Activated CD4-positive, CD25-positive, alpha-beta regulatory T cell (primary cell): ENCODE results near the gene SLC24A3.

ENCODE experiments used
- DNase-seq, 4 experiments: peaks; one replicate each; lab custom pipeline; 2025; lab: John Stamatoyannopoulos, UW

Gene SLC24A3

DNA sequence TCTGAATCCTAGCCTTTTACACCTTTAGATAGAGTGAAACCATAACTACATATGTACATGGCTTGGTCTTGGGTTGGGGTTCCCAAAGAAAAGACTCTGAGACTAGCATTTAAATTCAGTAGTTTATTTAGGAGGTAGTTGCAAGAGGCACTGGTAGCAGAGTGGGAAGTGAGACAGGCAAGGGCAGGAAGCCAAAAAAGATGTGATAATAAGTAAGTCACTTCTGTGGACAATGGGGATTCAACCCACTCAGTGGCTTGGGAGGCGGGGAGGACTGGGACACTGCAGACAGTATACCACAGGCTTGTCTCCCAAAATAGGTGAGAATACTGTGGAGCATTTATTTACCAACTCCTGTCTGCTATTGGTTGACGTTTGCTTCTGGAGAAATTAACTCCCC, 131.9 kb downstream of the SLC24A3 start:
- DNase-seq, result no peak

DNA sequence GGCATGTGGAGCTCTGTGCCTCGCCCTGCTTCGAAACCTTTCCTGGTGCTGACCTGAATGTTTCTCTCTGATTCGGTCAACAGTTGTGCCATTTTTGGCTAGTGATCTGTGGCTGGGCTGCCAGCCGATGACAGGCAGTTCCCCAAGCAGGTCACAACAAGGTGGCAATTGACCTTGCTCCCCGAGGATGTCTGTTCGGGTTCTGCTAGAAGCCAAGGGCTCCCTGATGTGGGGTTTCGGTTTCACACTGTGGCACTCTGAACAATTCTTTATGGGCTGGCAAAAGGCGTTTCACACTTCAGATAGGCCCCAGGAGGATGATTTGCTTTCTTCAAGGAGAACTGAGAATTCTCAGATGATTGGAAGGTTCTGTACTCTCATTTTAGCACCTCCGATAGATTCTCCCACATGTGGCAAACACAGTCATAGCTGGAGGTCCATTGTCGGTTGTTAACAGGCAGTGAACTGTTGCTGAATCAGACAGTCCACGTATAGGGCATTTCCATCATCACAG, 135.6 kb downstream of the SLC24A3 start:
- no peak for DNase-seq

DNA sequence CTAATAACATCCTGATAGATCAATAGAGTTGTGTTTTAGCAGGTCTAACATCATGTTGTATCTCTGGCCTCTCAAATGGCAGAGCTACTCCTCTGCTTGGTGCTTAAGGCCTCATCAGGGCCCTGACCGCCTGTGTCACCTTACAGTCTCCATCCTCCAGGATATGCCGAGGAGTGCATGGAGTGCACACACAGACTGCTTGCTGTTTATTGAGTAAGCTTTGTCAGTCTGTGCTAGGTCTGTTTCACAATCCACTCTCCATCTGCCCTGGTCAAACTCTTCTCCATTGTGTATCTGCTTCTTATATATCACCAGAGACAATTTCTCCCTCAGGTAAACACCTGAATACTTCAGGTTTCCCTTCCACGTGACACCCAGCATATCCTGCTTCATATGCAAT, 136.1 kb downstream of the SLC24A3 start:
- no peak for DNase-seq

DNA sequence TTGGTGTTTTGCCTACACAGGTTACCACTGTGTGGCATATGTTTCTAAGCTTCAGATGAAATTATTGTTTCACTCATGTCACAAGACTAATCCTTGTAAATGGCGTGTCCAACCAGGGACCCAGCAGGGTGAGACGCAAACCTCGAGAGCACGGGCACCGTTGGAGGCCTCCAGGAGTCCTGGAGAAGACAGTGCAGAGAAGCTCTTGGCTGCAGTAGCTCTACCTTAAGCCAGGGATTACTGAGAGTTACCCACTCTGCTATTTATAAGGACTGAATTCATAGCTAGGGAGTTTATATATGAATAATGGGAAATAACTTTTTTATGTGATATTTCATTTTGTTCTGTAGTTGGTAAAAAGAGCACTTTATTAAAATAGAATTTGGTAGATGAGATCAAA, 137.4 kb downstream of the SLC24A3 start:
- no peak for DNase-seq

DNA sequence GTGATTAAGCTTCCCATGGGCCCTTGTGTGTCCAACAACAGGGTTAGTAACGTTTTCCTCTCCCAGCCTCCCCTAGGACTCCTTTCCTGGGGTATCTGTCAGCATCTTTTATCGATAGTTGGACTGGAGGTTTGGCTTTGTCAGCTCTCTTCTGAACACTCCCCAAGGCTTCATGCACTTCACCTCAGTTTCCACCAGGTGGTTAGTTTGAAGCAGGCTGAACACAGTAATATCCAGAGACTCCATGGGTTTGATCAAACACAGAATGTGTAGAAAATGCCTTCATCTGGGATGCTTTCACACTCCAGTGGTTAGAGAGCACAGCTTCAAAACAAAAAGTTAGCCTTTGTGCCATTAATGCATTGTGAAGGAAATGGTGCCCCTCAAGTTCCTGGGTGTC, 139.1 kb downstream of the SLC24A3 start:
- DNase-seq, result no peak

DNA sequence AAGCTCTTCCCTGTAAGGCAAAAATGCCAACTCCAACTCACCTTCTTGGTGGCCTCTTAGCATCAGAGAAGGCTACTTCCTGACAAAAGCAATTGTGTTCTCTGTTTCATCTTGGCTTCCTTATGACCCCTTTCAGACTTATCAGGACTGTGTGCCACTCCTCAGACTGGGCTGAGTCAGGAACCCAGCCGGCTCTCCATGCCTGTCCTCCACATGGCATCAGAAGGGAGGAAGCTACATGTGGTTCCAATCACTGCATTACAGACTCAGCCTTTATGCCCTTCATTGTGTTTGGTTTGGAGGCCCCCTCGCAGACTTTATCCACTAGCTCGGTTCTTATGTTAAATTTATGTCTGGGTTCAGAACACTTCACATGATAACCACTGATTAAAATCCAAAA, 142.5 kb downstream of the SLC24A3 start:
- no peak for DNase-seq

DNA sequence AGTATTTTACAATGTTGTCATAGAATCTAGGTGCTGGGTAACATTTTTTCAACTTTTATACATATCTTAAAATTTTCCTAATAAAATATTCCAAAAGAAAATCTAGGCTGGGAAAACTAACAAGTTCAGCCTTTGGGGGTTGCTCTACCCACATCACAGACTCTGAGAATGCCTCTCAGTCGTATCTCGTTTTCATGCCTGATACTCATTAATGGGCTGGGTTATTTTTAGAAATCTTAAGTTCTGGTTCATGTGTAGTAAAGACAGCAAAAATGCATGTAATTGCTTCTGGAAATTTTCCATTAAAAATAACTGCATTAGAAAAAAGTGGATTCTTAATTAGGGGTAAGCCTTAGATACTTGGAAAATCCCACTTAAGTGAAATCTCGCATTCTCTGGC, 149.3 kb downstream of the SLC24A3 start:
- DNase-seq, result no peak

DNA sequence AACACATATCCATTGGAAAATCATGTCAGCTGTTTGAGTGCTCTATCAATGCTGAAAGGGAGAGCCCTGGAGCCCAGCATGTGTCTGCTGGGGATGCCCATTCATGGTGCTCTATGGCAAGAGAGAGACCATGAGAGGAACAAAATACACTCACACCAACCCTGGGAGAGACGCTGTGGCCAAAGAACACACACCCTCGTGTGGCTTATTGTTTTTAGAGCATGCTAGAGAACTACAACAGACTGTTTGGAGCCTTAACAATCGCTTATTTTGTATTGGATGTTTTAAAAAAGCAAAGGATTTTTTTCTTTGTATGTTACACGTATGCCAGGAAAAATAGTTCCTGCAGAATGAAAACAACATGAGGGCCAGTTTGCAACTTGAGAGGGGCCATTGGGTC, 151.0 kb downstream of the SLC24A3 start:
- no peak for DNase-seq

DNA sequence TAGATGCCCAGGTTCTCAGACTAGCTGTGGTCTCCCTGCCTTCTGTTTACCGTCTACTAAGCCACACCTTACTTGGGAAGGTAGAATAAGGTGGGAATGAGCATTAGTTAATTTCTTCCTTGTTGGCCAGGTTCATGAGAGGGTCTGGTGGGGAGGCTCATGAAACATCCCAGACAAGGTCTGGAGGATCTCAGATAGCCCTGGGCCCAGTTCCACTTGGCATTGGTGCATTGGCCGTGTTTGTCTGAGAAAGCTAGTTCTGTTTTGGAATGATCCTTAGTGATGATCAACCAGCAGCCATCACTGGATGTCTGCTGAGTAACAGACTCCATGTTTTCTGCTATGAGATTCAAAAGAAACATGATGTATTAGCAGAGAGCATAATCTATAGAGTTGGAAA, 155.1 kb downstream of the SLC24A3 start:
- no peak for DNase-seq

DNA sequence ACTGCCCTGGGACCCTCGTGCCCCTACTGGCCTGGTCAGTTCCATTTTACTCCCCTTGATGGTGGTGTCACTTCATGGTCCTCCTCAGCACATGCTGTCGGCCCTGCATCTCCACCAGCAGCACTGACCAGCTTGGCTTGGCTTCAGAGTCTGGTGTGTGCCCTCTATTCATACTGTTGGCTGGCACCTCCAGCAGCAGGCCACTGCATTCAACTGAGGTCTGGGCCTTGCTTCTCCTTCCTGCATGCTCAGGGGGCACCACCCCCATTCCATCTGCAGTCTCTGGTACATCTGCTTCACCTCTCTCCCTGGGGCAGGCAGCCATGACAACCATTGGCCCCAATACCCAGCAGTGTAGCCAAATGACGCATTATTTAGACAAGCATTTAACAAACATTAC, 155.9 kb downstream of the SLC24A3 start:
- DNase-seq, result no peak

DNA sequence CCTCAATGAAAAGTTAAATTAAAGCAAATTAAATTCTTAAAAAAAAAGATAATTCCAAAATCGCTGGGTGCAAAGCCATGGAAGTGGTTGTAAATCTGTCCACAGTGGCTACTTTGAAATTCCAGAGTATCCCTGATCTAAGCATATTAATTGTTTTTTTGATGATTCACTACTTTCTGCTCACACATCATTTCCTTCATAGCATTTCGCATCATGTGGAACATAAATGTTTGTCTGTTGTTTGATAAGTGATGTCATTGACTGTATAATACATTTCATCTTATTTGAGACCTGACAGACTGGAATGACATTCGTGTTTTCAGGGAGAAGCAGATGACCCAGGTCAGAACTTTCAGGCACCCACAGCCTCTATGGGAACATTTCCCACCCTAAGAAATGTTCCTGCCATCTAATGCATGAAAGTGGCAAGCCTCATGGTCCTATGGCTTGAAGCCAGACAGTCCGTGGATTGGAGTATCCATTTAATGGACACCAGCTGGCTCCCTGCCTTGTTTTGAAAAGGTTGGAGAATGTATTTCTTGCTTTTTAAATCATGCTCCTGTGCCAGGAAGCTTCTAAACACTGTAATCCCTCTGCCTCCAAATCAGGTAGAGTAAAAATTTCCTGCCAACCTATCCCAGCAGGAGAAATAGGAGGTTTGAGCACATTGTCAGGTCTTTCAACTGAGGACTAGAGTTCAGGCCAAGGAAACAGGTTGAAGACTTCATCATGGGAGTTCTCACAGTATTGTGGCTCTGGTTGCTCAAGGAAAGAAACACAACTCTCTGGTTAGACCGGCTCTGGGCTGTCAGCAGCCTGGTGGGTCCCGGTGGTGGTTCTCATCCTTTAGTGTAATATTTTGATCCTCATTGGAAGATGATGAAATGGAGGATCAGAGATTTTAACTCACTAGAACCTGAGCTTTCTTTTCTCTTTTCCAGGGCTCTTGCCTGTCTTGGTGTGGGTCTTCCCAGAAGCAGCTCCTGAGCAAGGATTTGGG, 157.9 kb downstream of the SLC24A3 start:
- no peak for DNase-seq

DNA sequence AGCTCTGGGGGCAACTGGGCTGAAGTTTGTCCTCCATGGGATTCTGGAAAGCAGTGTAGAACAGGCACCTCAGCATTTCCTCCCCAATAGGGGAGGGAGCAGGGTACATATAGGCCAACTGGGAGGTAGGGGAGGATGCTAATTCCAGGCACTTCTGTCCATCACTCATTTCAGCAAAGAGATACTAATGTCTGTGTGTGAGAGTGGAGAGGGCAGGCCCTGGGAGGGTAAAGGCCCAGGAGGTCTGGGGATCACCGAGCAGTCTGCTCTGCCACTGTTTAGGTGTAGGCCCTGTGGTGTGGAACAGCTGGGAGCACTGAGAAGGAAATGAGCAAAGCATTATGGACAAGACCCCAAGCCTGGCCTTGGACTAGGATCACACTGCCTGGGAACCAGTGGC, 158.7 kb downstream of the SLC24A3 start:
- DNase-seq, result no peak

DNA sequence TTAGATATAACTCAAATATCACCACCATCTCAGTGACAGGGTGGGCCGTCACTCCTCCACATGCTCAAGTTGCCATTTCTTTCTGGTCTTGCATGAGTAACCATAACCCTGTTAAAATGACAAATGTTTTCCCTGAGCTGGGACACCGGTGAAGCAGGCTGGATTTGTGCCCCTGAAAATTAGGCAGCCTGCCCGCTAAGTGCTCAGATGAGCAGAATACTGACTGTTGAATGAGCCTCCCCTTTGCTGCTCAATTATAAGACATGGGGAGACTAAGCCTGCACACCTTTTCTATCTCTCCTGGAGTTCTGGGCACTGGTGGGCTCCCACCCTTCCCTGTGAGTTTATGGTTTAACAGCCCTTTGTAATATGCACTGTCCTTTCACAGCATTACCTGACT, 161.8 kb downstream of the SLC24A3 start:
- DNase-seq, result no peak

DNA sequence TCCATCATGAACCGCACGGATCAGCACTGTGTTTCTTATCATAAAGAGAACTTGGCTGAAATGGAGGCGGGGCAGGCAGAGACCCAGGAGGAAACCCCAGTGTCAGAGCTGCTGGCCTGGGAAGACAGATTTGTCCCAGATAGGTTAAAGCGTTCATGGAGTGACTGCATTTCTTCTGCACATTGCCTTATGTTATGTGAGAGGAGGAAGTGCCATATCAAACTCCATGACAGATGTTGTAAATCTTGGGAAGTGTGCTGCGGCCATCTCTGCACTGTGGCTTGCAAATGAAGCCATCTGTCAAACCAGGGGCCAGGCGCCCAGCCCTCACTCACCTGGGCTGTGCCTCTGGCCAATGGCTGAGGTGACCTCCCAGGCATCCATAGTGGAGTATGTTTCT, 163.0 kb downstream of the SLC24A3 start:
- DNase-seq, result no peak

DNA sequence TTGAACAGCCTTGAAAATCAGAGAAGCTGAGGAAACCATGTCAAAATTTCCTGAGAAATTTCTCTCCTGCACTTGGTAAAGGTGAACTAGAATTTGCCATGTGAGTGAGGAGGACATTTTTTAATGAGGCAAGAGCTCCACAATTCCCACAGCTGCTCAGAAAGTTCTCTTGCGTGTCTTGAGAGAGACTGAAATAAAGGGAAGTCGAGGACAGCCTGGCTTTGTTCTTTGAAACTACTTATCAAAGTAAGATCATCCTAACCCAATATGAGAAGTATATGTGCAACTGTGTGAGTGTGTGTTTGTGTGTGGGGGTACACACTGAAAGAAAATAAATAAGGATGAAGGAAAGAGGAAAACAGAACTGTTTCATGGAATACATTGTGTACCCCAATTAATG, 163.4 kb downstream of the SLC24A3 start:
- no peak for DNase-seq

DNA sequence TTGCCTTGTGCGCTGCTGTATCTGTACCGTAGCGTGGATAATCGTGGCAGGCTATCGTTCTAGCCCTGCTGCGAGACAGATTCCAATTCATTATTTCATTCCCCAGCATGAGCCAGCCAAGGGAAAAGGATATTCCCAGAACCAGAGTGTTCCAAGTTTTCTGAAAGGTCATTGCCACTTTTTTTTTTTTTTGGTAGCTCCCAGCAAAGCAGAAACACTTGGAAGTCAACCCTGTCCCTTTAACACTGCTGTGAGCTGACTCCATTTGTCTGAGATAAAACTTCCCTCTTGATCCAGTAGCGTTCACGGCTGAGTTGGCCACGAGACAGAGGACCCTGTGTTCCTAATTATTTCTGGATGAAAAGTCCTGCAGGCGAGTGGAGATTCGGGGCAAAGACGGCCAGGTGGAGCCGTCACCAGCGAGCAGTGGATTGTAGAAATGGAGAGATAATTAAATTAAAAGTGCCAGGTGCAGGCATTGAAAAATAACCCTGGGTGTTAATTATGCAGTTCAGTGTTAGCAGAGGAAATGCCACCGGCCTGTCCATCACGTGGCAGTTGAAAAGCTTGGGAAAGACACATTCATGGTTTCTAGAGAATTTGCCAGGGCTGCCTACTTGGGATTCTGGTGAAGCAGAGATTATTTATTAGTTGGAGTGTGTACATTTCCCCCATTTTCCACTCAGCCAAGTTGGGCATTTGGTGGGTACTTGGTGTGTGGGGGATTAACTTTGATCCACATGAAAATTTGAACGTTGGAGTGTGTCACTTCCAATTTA, 164.2 kb downstream of the SLC24A3 start:
- no peak for DNase-seq

DNA sequence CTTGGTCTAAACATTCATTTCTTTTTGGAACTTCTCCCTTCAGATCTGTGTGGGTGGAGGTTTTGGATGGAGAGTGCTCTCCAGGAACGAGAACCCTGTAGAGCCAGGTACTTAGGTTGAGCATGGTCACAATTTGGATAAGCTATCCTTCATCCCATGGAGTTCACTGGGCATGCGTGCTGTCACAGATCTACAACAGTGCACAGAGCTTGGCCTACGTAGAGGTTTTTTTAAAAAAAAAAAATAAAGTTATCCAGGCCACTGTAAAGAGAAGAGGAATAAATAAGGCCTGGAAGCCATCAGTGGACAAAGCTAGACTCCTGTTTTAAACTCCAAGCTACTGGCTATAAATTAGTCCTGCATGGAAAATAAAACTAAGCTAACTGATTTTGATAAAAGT, 165.6 kb downstream of the SLC24A3 start:
- DNase-seq, result no peak

DNA sequence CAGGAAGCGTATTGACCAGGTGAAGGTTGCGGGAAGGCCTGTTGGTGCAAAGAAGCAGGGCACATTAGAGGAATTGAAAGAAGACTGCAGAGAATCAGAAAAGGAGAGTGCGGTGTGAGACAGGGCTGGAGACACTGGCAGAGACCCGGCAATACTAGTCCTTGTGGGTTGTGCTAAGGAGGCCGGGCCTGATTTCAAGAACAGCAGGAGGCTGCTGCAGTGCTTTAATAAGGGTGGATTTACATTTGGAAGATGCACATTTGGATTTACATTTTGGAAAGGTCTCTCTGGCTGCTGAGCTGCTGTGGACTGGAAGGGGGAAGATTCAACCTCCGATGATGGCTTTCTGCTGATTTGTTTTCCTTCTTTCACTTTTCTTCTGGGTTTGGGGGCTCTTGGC, 167.8 kb downstream of the SLC24A3 start:
- DNase-seq, result no peak

DNA sequence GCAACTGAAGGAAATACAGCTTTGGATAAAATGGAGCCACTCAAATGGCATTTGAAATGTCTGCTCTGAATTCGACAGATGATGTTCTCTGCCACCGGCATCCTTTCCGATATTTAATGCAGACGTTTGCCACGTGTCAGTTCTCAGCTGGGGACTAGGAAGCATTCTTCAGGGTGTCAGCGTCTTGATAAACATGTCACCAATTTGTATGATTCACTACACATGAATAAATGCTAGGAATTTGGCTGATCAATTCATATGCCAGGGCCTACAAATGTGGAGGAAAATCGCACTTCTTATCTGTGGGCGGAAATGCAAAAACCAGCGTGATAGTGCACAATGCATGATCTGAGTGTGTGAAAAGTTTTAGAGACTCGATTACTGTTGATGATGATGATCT, 169.5 kb downstream of the SLC24A3 start:
- no peak for DNase-seq

DNA sequence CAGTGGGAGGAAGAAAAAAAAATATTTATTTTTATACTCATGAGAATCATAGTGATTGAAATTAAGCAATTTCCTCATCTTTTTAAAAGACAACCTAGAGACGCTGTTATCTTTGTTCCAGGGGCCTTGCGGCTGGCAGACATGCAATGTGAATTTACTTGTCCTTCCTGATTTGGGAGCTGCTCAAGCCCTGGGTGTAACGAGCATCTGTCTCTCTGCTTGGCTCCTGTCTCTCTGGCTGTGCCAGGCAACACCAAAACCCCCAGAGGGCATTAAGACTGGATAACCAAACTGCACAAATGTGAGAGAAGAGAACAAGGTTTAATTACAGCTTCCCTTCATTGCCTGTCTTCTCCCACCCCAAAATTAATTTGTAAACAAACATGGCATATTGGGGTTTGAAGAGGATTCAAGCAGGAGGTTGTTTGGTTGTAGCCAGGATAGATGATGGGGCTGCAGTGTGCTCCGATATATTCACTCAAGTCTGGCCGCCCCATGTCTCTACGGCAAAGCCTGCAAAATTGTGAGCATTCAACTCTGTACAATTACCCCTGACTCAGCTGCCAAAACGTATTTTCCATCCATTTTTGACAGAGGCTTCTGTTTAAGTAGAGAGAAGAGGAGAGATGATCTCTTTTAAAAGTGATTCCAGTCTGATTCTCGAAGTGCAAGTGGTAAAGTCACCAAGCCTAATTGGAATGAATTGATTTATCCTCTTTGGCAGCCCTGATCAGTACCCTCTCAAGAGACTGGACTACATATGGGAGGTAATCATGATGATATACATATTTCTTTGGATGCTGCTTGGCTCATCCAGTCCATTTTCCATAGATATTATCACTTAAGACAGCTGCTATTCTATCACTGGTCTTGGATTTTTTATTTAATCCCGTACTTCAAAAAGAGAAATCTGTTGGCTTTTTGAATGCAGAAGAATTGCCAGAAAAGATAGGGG, 170.2 kb downstream of the SLC24A3 start:
- DNase-seq, result no peak

DNA sequence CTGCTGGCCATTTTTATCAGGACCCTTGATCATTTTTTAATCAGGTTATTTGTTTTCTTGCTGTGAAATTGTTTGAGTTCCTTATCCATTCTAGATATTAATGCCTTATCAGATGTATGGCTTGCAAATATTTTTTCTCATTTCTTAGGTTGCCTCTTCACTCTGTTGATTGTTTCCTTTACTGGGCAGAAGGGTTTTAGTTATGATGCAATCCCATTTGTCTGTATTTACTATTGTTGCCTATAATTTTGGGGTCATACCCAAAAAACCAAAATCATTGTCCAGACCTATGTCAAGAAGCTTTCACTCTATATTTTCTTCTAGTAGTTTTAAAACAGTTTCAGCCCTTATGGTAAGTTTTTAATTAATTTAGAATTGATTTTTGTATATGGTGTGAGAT, 172.5 kb downstream of the SLC24A3 start:
- DNase-seq, result no peak

DNA sequence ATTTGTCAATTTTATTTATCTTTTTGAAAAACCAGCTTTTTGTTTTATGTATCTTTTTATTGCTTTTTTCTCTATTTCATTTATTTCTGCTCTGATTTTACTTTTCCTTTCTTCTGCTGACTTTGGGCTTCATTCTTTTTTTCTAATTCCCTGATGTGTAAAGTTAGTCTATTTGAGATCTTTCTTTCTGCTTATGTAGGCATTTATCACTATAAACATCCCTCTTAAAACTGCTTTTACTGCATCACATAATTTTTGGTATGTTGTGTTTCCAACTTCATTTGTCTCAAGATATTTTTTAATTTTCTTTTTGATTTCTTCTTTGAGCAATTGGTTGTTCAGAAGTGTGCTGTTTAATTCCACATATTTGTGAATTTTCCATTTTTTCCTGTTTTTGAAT, 174.8 kb downstream of the SLC24A3 start:
- DNase-seq, result no peak
